ENCODE data around the gene CNTNAP2. TPM values are rescaled to one million over a fixed set of nuclear protein-coding genes. Genes with fewer than 3 reads are reported as not detected.

The CNTNAP2 gene
- total RNA-seq, 6 experiments from 2014 or later: 0.07 to 0.13 (median 0.12) TPM; not detected in 3

GRCh38 chr7:148395352-148395811 lies 2278.8 kb downstream of the CNTNAP2 start:
- no peaks in the 10 kb centered on the region for H3K4me1 Mint-ChIP-seq (ENCODE audit: low read depth)
- no peak overlapping the region for H3K27ac Mint-ChIP-seq
- no peaks in the 10 kb centered on the region for H3K36me3 Mint-ChIP-seq (ENCODE audit: low read depth)
- peaks cover 13% of the 10 kb centered on the region for H3K9me3 Mint-ChIP-seq
- no peaks in the 10 kb centered on the region; the same call in 1 of the 2 replicates for H3K27me3 Mint-ChIP-seq (ENCODE audit: insufficient read depth)
- H3K4me3 Mint-ChIP-seq: no peak overlapping the region
- TF ChIP-seq CTCF (IDR thresholded peaks at IDR 0.05): no peak
- no peak for DNase-seq

- Mint-ChIP-seq H3K27me3 (ENCODE audit: insufficient read depth) (no peaks in the 10 kb centered on the region; the same call in 1 of the 2 replicates), H3K4me3 (no peak overlapping the region), H3K27ac (no peak overlapping the region), H3K9me3 (peaks cover 10% of the 10 kb centered on the region), H3K36me3 (ENCODE audit: low read depth) (no peaks in the 10 kb centered on the region), H3K4me1 (ENCODE audit: low read depth) (no peaks in the 10 kb centered on the region)
- DNase-seq: no peak
- no peak for TF ChIP-seq CTCF (IDR thresholded peaks at IDR 0.05)
These were observed 2279.6 kb downstream of the CNTNAP2 start for GRCh38 chr7:148395990-148396716.

- Mint-ChIP-seq H3K27me3 (ENCODE audit: insufficient read depth) (no peaks in the 10 kb centered on the region; the same call in 1 of the 2 replicates), H3K27ac (no peak overlapping the region), H3K36me3 (ENCODE audit: low read depth) (no peaks in the 10 kb centered on the region)
These were observed 2280.5 kb downstream of the CNTNAP2 start for GRCh38 chr7:148397056-148397455.

GRCh38 chr7:148397551-148397950 lies 2280.9 kb downstream of the CNTNAP2 start:
- H3K36me3 Mint-ChIP-seq (ENCODE audit: low read depth): no peaks in the 10 kb centered on the region
- H3K4me3 Mint-ChIP-seq: no peak overlapping the region
- H3K27me3 Mint-ChIP-seq (ENCODE audit: insufficient read depth): no peaks in the 10 kb centered on the region; the same call in 1 of the 2 replicates
- peaks cover 10% of the 10 kb centered on the region for H3K9me3 Mint-ChIP-seq
- no peak for TF ChIP-seq CTCF (IDR thresholded peaks at IDR 0.05)
- no peak for DNase-seq
- H3K4me1 Mint-ChIP-seq (ENCODE audit: low read depth): no peaks in the 10 kb centered on the region
- H3K27ac Mint-ChIP-seq: no peak overlapping the region

More at GRCh38 chr7:148397056-148397455, 2280.5 kb downstream of the CNTNAP2 start:
- H3K4me3 Mint-ChIP-seq: no peak overlapping the region
- DNase-seq: no peak
- no peak for TF ChIP-seq CTCF (IDR thresholded peaks at IDR 0.05)
- no peaks in the 10 kb centered on the region for H3K4me1 Mint-ChIP-seq (ENCODE audit: low read depth)
- peaks cover 10% of the 10 kb centered on the region for H3K9me3 Mint-ChIP-seq

GRCh38 chr7:148397985-148398384 lies 2281.4 kb downstream of the CNTNAP2 start:
- peaks cover 10% of the 10 kb centered on the region for H3K9me3 Mint-ChIP-seq
- TF ChIP-seq CTCF (IDR thresholded peaks at IDR 0.05): no peak
- H3K4me1 Mint-ChIP-seq (ENCODE audit: low read depth): no peaks in the 10 kb centered on the region
- H3K27me3 Mint-ChIP-seq (ENCODE audit: insufficient read depth): no peaks in the 10 kb centered on the region; the same call in 1 of the 2 replicates
- H3K27ac Mint-ChIP-seq: no peak overlapping the region
- DNase-seq: no peak
- no peak overlapping the region for H3K4me3 Mint-ChIP-seq
- H3K36me3 Mint-ChIP-seq (ENCODE audit: low read depth): no peaks in the 10 kb centered on the region

Measured in HFFc6 (cell line).